Neural progenitor cell (in vitro differentiated cells): ENCODE results near the gene COL8A1. TPM values are rescaled to one million over a fixed set of nuclear protein-coding genes. Genes with fewer than 3 reads are reported as not detected.

ENCODE experiments used
- DNase-seq: peaks from one replicate; pipeline ENCODE4 v3.0.0-alpha.2; 2016; ENCODE audit warnings: low spot score
- H2AFZ ChIP-seq: fragments of 200-600 bp; sonication (generic); replicated peaks from 2 replicates; pipeline ENCODE4 v1.6.1; 2016; ENCODE audit warnings: antibody characterized with exemption
- H3F3A ChIP-seq: fragments of 200-600 bp; sonication (generic); 2 replicates; pipeline ENCODE4 v1.6.1; 2016; ENCODE audit warnings: antibody characterized with exemption, low read depth
- H3K27ac ChIP-seq: fragments of 200-600 bp; sonication (generic); 2 replicates; pipeline ENCODE4 v1.5.1; 2016; ENCODE audit warnings: mild to moderate bottlenecking
- H3K27me3 ChIP-seq: fragments of 200-600 bp; sonication (generic); 2 replicates; pipeline ENCODE4 v1.6.1; 2016; ENCODE audit warnings: mild to moderate bottlenecking, moderate library complexity
- H3K36me3 ChIP-seq: fragments of 200-600 bp; sonication (generic); 2 replicates; pipeline ENCODE4 v1.5.1; 2016
- H3K4me1 ChIP-seq: fragments of 200-600 bp; sonication (generic); 2 replicates; pipeline ENCODE4 v1.6.1; 2016; ENCODE audit warnings: mixed run types
- H3K4me2 ChIP-seq: fragments of 200-600 bp; sonication (generic); 2 replicates; pipeline ENCODE4 v1.6.1; 2016
- H3K4me3 ChIP-seq: fragments of 200-600 bp; sonication (generic); 2 replicates; pipeline ENCODE4 v1.5.1; 2016
- H3K79me2 ChIP-seq: fragments of 200-600 bp; sonication (generic); 2 replicates; pipeline ENCODE4 v1.6.1; 2016; ENCODE audit warnings: low read depth
- H3K9ac ChIP-seq: fragments of 200-600 bp; sonication (generic); 2 replicates; pipeline ENCODE4 v1.6.1; 2016
- H3K9me3 ChIP-seq: fragments of 200-600 bp; sonication (generic); 2 replicates; pipeline ENCODE4 v1.5.1; 2016; ENCODE audit warnings: low read depth
- H4K20me1 ChIP-seq: fragments of 200-600 bp; sonication (generic); 2 replicates; pipeline ENCODE4 v1.6.1; 2016; ENCODE audit warnings: low read depth
- H3K27ac Mint-ChIP-seq: 3 replicates; pipeline ENCODE4 v1.8.0; 2021; ENCODE audit warnings: mixed read lengths
- H3K27me3 Mint-ChIP-seq: 2 replicates; pipeline ENCODE4 v1.8.0; 2022; ENCODE audit warnings: low read depth, mild to moderate bottlenecking, inconsistent platforms, moderate library complexity, mixed read lengths; ENCODE audit not compliant: insufficient read depth
- H3K36me3 Mint-ChIP-seq: 3 replicates; pipeline ENCODE4 v1.8.0; 2021; ENCODE audit warnings: mixed read lengths
- H3K4me1 Mint-ChIP-seq: 3 replicates; pipeline ENCODE4 v1.8.0; 2021; ENCODE audit warnings: mixed read lengths
- H3K4me3 Mint-ChIP-seq: 3 replicates; pipeline ENCODE4 v1.8.0; 2021; ENCODE audit warnings: mild to moderate bottlenecking, moderate library complexity, mixed read lengths
- H3K9me3 Mint-ChIP-seq: 3 replicates; pipeline ENCODE4 v1.8.0; 2020; ENCODE audit warnings: mixed read lengths
- EZH2 ChIP-seq: fragments of 200-600 bp; sonication (generic); IDR thresholded peaks from 2 replicates; pipeline ENCODE4 v1.6.1; 2017; ENCODE audit warnings: antibody characterized with exemption, mild to moderate bottlenecking, moderate library complexity
- EZH2phosphoT487 ChIP-seq: fragments of 200-600 bp; sonication (generic); IDR thresholded peaks from 2 replicates; pipeline ENCODE4 v1.6.1; 2017; ENCODE audit warnings: antibody characterized with exemption
- total RNA-seq: library from RNA; depleted of rRNA; stranded (reverse); fragments of >200 nt; gene quantifications from 2 replicates; pipeline ENCODE4 v1.2.3, GENCODE V29; 2015; ENCODE audit warnings: low replicate concordance
- TF ChIP-seq, protein P1 (sequence below): fragments of 200-600 bp; sonication (generic); IDR thresholded peaks from 2 replicates; pipeline ENCODE4 v1.5.1; 2017; ENCODE audit warnings: antibody characterized with exemption, mild to moderate bottlenecking

The COL8A1 gene
- total RNA-seq, 1 donor from 2014 or later: not detected

DNA sequence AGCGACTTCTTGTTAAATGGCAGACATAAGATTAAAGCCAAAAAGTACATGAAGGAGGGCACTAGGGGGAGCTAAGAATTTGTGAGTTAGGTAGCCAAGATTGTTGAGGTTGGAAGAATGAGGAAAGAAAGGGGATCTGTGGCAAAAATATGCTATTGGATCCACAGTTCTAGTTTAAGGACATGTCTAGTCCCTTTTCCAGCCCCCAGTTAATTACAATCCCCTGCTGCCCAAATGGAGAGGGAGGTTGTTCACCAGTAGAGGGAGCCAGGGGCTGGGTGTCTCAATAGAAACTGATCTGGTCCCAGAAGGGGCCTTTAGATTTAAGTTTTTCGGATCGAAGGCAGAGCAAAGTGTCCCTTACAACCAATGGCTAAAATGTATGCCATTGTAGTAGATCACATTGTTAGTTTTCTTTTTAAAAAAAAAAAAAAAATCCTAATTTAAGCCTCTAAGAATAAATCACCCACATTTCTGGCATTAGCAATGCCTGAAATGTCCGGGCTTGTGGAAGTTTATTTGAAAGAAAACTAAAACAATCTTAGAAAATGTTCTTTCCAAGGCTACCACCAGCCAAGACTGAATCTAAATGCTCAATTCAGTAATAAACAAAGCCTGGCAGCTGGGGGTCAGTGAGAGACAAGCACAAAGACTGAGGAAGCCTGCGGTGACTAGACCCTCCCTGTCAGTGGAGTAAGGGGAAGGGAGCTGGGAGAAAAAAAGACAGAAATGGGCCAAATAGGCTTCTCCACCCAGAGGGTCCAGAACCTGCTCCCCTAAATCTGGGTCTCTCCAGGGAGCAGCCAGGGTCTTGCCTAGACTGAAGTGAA, 7.1 kb downstream of the COL8A1 start:
- Mint-ChIP-seq H3K4me3 (no peak overlapping the region), H3K4me1 (peaks cover 15% of the 10 kb centered on the region), H3K9me3 (no peaks in the 10 kb centered on the region), H3K27ac (no peak overlapping the region), H3K27me3 (no peaks in the 10 kb centered on the region), H3K36me3 (no peaks in the 10 kb centered on the region)
- H3K36me3 ChIP-seq: no peaks in the 10 kb centered on the region
- no peak overlapping the region for H2AFZ ChIP-seq
- peaks cover 8% of the 10 kb centered on the region for H3K4me1 ChIP-seq
- no peaks in the 10 kb centered on the region for H4K20me1 ChIP-seq
- H3K27me3 ChIP-seq: peaks cover 16% of the 10 kb centered on the region
- H3F3A ChIP-seq: no peaks in the 10 kb centered on the region
- peak; percentile 59 for DNase-seq
- H3K4me2 ChIP-seq: peak overlapping the region; percentile 2
- H3K9ac ChIP-seq: no peak overlapping the region
- TF ChIP-seq, protein P1, sequence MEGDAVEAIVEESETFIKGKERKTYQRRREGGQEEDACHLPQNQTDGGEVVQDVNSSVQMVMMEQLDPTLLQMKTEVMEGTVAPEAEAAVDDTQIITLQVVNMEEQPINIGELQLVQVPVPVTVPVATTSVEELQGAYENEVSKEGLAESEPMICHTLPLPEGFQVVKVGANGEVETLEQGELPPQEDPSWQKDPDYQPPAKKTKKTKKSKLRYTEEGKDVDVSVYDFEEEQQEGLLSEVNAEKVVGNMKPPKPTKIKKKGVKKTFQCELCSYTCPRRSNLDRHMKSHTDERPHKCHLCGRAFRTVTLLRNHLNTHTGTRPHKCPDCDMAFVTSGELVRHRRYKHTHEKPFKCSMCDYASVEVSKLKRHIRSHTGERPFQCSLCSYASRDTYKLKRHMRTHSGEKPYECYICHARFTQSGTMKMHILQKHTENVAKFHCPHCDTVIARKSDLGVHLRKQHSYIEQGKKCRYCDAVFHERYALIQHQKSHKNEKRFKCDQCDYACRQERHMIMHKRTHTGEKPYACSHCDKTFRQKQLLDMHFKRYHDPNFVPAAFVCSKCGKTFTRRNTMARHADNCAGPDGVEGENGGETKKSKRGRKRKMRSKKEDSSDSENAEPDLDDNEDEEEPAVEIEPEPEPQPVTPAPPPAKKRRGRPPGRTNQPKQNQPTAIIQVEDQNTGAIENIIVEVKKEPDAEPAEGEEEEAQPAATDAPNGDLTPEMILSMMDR: peak; percentile 81
- TF ChIP-seq EZH2: no peak
- TF ChIP-seq EZH2phosphoT487: no peak
- no peak overlapping the region for H3K27ac ChIP-seq
- no peaks in the 10 kb centered on the region for H3K79me2 ChIP-seq
- no peak overlapping the region for H3K4me3 ChIP-seq
- H3K9me3 ChIP-seq: no peaks in the 10 kb centered on the region

GRCh38 chr3:99646107-99646435, 7.7 kb downstream of the COL8A1 start:
- Histone ChIP-seq H3K27ac (no peak overlapping the region), H3K9me3 (no peaks in the 10 kb centered on the region), H3K4me3 (no peak overlapping the region), H3K9ac (no peak overlapping the region), H3F3A (no peaks in the 10 kb centered on the region), H3K27me3 (peaks cover 10% of the 10 kb centered on the region), H3K4me2 (peak overlapping the region; percentile 2), H4K20me1 (no peaks in the 10 kb centered on the region), H3K79me2 (no peaks in the 10 kb centered on the region), H3K36me3 (no peaks in the 10 kb centered on the region), H2AFZ (no peak overlapping the region), H3K4me1 (peaks cover 8% of the 10 kb centered on the region)
- H3K4me3 Mint-ChIP-seq: no peak overlapping the region
- no peaks in the 10 kb centered on the region for H3K36me3 Mint-ChIP-seq
- H3K27me3 Mint-ChIP-seq: no peaks in the 10 kb centered on the region
- peaks cover 18% of the 10 kb centered on the region for H3K4me1 Mint-ChIP-seq
- no peaks in the 10 kb centered on the region for H3K9me3 Mint-ChIP-seq
- DNase-seq: no peak
- TF ChIP-seq, protein P1: no peak
- no peak for TF ChIP-seq EZH2phosphoT487
- no peak for TF ChIP-seq EZH2
- H3K27ac Mint-ChIP-seq: no peak overlapping the region

DNA sequence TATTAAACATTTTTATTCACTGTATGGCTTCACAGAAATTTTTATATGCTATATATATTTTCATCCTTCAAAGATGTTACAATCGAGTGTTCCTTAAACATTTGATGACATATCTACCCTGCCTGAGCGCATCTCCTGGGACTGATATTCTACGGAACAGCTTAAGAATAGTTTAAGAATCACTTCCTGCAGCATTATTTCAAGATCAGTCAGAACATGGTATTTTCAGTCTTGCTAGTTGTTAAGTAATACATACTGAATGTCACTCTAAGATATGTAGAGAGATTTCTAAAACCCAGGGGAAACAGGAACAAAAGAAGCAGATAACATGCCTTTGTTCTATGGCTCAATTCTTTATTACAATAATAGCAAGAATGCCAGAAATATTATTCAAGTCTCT, 8.7 kb downstream of the COL8A1 start:
- Histone ChIP-seq H3K79me2 (no peaks in the 10 kb centered on the region), H3K27ac (no peak overlapping the region), H3K27me3 (no peaks in the 10 kb centered on the region), H3K9ac (no peak overlapping the region), H3K4me3 (no peak overlapping the region), H3K36me3 (no peaks in the 10 kb centered on the region), H3K4me2 (no peak overlapping the region), H4K20me1 (no peaks in the 10 kb centered on the region), H3K4me1 (peaks cover 8% of the 10 kb centered on the region), H3K9me3 (no peaks in the 10 kb centered on the region), H2AFZ (no peak overlapping the region), H3F3A (no peaks in the 10 kb centered on the region)
- Mint-ChIP-seq H3K27ac (no peak overlapping the region), H3K27me3 (no peaks in the 10 kb centered on the region), H3K4me1 (peaks cover 24% of the 10 kb centered on the region), H3K36me3 (no peaks in the 10 kb centered on the region), H3K9me3 (no peaks in the 10 kb centered on the region), H3K4me3 (no peak overlapping the region)
- no peak for DNase-seq
- TF ChIP-seq, protein P1: no peak
